ENCODE measurements around the gene PIM1. TPM values are rescaled to one million over a fixed set of nuclear protein-coding genes. Genes with fewer than 3 reads are reported as not detected.

The PIM1 gene
- total RNA-seq, 1 experiment from 2014 or later: 42.1 TPM

- Histone ChIP-seq H3K27me3 (ENCODE audit: control insufficient read depth, insufficient read depth, low read length) (no peaks in the 10 kb centered on the region), H3K4me1 (ENCODE audit: control insufficient read depth, insufficient read depth, low read length) (peaks cover 13% of the 10 kb centered on the region), H3K36me3 (ENCODE audit: control insufficient read depth, insufficient read depth, low read length) (no peaks in the 10 kb centered on the region), H3K9me3 (ENCODE audit: control insufficient read depth, insufficient read depth, low read depth, low read length) (no peaks in the 10 kb centered on the region), H3K4me3 (ENCODE audit: low read depth in 2 of 2, low read length in 2 of 2) (no peak overlapping the region), H3K27ac (ENCODE audit: low read length) (peak overlapping the region; percentile 7; the same call in 1 of the 2 replicates)
- ATAC-seq (no peak), DNase-seq (ENCODE audit: low read depth, low spot score) (no peak)
- BruUV-seq (replicated peaks): no TSS peak
- in situ Hi-C loops (cut with HindIII; ENCODE audit: low pct_unique_long_range_greater_than_20kb, low sequenced_read_pairs): no loop called here
- intact Hi-C loops (cut with micrococcal nuclease; ENCODE audit: unreplicated experiment): no loop called here
- TF ChIP-seq SIN3A (IDR thresholded peaks at IDR 0.05; ENCODE audit: borderline replicate concordance, insufficient read depth, low read depth, low read length) (no peak), TCF7L2 (IDR thresholded peaks at IDR 0.05; ENCODE audit: low read depth, low read length) (no peak), CTCF (IDR thresholded peaks at IDR 0.05) (no peak), POLR2AphosphoS5 (IDR thresholded peaks at IDR 0.05; ENCODE audit: low read depth, low read length) (no peak), REST (IDR thresholded peaks at IDR 0.05; ENCODE audit: insufficient read depth in 1 of 2, low read depth in 2 of 2, low read length in 1 of 2) (no peak)
- ChIA-PET POLR2A (no interaction called here), CTCF (no interaction called here)
These were observed 26.4 kb upstream of the PIM1 start for GRCh38 chr6:37143585-37143984.

DNA sequence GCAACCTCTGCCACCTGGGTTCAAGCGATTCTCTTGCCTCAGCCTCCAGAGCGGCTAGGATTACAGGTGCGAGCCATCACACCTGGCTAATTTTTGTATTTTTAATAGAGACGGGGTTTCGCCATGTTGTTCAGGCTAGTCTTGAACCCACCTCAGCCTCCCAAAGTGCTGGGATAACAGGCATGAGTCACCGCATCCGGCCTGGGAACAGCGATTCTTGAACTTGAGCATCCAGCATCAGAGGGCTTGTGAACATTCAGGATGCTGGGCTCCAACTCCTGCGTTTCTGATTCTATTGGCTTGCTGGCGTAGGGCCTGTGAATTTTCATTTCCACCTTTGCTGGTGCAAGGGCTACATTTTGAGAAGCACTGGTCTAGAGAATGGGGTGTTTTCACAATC lies 24.5 kb upstream of the PIM1 start:
- in situ Hi-C loops (cut with HindIII; ENCODE audit: low pct_unique_long_range_greater_than_20kb, low sequenced_read_pairs): no loop called here
- Histone ChIP-seq H3K36me3 (ENCODE audit: control insufficient read depth, insufficient read depth, low read length) (no peaks in the 10 kb centered on the region), H3K27me3 (ENCODE audit: control insufficient read depth, insufficient read depth, low read length) (no peaks in the 10 kb centered on the region), H3K4me3 (ENCODE audit: low read depth in 2 of 2, low read length in 2 of 2) (no peak overlapping the region), H3K4me1 (ENCODE audit: control insufficient read depth, insufficient read depth, low read length) (peaks cover 9% of the 10 kb centered on the region), H3K27ac (ENCODE audit: low read length) (no peak overlapping the region), H3K9me3 (ENCODE audit: control insufficient read depth, insufficient read depth, low read depth, low read length) (no peaks in the 10 kb centered on the region)
- no peak for ATAC-seq
- CTCF ChIA-PET: interaction anchor here (0.7 kb wide), 1 partner anchor 16 kb away, joined by 4 read pairs; no protein-coding TSS in a partner anchor
- POLR2A ChIA-PET: no interaction called here
- no peak for TF ChIP-seq POLR2AphosphoS5 (IDR thresholded peaks at IDR 0.05; ENCODE audit: low read depth, low read length)
- no peak for TF ChIP-seq TCF7L2 (IDR thresholded peaks at IDR 0.05; ENCODE audit: low read depth, low read length)
- TF ChIP-seq SIN3A (IDR thresholded peaks at IDR 0.05; ENCODE audit: borderline replicate concordance, insufficient read depth, low read depth, low read length): no peak
- no TSS peak for BruUV-seq (replicated peaks)
- no peak for DNase-seq (ENCODE audit: low read depth, low spot score)
- intact Hi-C loops (cut with micrococcal nuclease; ENCODE audit: unreplicated experiment): no loop called here

DNA sequence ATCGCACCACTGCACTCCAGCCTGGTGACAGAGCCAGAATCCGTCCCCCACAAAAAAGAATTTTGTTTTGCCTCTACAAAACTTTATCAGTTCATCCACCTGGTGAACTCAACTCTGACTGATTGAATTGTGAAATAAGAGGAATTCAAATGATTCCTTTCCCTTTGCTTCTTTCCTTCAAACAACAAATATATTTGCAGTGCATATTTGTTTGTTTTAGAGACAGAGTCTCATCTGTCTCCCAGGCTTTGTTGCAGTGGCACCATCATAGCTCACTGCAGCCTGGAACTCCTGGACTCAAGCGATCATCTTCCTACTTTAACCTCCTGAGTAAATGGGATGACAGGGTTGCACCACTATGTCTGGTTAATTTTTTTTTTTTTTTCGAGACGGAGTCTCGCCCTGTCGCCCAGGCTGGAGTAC lies 23.2 kb upstream of the PIM1 start:
- Histone ChIP-seq H3K36me3 (ENCODE audit: control insufficient read depth, insufficient read depth, low read length) (no peaks in the 10 kb centered on the region), H3K4me3 (ENCODE audit: low read depth in 2 of 2, low read length in 2 of 2) (no peak overlapping the region), H3K4me1 (ENCODE audit: control insufficient read depth, insufficient read depth, low read length) (peaks cover 3% of the 10 kb centered on the region; the same call in 1 of the 2 replicates), H3K27ac (ENCODE audit: low read length) (no peak overlapping the region), H3K9me3 (ENCODE audit: control insufficient read depth, insufficient read depth, low read depth, low read length) (no peaks in the 10 kb centered on the region), H3K27me3 (ENCODE audit: control insufficient read depth, insufficient read depth, low read length) (no peaks in the 10 kb centered on the region)
- no peak for DNase-seq (ENCODE audit: low read depth, low spot score)
- ChIA-PET CTCF (no interaction called here), POLR2A (no interaction called here)
- in situ Hi-C loops (cut with HindIII; ENCODE audit: low pct_unique_long_range_greater_than_20kb, low sequenced_read_pairs) (no loop called here), intact Hi-C loops (cut with micrococcal nuclease; ENCODE audit: unreplicated experiment) (no loop called here)
- BruUV-seq (replicated peaks): no TSS peak
- TF ChIP-seq CTCF (IDR thresholded peaks at IDR 0.05): no peak
- no peak for TF ChIP-seq TCF7L2 (IDR thresholded peaks at IDR 0.05; ENCODE audit: low read depth, low read length)
- TF ChIP-seq SIN3A (IDR thresholded peaks at IDR 0.05; ENCODE audit: borderline replicate concordance, insufficient read depth, low read depth, low read length): no peak
- TF ChIP-seq REST (IDR thresholded peaks at IDR 0.05; ENCODE audit: insufficient read depth in 1 of 2, low read depth in 2 of 2, low read length in 1 of 2): no peak
- ATAC-seq: no peak
